ENCODE measurements around the gene WDR12. TPM values are rescaled to one million over a fixed set of nuclear protein-coding genes. Genes with fewer than 3 reads are reported as not detected.
"Not testable (repeated sequence)": the region's sequence is repeated elsewhere in the genome, so short reads cannot be mapped to it uniquely, and the experiment has no call there.

The WDR12 gene
- total RNA-seq (2014; rRNA removed; shearing (Covaris generic); ENCODE audit: low replicate concordance), result 70.9 and 76.4 TPM in 2 replicates

DNA sequence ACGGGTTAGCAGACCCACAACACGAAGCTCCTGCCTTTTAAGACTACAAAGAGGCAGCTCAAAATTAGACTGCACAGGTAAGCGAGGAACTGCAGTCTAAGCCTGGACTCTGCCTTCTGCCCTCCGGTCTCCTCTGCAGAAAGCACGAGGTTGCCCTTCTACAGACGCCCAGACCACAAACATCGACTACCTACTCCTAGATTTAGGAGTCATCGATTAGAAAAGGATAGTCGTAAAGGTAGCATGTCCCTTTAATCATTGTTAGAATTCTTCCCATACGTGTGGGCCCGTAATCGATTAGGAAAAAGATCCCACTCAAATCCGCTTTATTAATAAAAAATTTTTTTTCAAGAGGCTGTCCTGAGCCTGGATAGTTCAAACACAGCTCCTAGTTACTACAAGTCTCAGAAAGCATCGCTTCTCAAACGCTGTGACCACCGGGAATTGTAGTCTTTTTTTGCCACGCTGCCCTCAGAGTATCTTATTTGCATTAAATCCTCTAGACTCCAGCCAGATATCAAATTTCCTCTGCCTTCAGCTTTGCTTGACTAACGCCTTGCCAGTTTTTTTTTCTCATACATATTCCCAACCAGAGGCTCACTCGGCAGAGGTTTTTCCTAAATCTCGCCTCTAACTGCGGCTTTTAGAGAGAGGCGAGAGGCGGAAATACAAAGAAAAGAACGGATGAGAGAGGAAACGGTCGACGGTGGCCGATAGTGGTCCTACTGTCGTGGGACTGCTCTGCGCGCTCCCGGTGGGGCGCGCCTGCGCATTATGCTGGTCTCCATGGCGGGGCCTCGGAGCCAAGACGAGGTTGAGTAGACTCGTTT is at the start of gene WDR12, which contains the start of gene CARF:
Gene WDR12, minus strand, starts transcription at position 162 of the 830 bp plus-strand sequence. CDS start 197 bp downstream, outside the sequence.
Gene CARF, plus strand, starts transcription at position 764 of the 830 bp plus-strand sequence. CDS start 29,628 bp downstream, outside the sequence.
- peak; percentile 93 for DNase-seq (ENCODE audit: low read depth)
- in situ Hi-C loops (cut with HindIII; ENCODE audit: low pct_unique_long_range_greater_than_20kb, low sequenced_read_pairs), result no loop called here

DNA sequence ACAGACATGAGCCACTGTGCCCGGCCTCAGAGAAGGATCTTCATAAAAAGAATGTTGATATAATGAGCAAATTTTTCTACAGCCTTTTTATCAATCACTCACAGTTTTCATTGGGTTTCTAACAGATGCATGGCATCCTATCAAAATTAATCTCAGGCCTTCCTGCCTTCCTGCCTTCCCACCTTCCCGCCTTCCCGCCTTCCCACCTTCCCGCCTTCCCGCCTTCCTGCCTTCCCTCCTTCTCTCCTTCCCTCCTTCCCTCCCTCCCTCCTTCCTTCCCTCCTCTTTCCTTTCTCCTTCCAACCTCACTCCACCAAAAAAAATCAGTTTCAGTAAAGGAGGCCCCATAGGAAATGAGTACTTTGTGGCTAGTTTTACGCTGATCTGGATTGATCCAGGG is 49.1 kb upstream of the WDR12 start:
- DNase-seq (ENCODE audit: low read depth), result no peak
- in situ Hi-C loops (cut with HindIII; ENCODE audit: low pct_unique_long_range_greater_than_20kb, low sequenced_read_pairs), result no loop called here

DNA sequence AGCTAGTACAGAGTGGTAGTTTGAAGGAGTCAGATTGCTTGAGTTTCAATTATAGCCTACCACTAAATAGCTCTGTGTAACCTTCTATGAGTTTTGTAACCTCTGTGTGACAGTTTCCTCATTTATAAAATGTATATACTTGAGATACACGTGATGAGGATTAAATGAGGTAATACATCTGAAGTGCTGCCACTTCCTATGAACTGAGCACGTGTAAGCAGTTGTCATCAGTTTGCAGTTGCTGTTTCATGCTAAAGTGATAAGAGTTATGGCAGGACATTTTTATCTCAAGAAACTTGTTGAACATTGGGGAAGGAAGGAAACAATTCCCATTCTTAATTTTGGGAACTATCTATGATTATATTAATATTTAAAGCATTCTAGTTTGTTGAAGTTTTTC is 39.1 kb upstream of the WDR12 start:
- in situ Hi-C loops (cut with HindIII; ENCODE audit: low pct_unique_long_range_greater_than_20kb, low sequenced_read_pairs), result no loop called here
- no peak for DNase-seq (ENCODE audit: low read depth)

GRCh38 chr2:202949333-202949732 is 37.9 kb upstream of the WDR12 start:
- in situ Hi-C loops (cut with HindIII; ENCODE audit: low pct_unique_long_range_greater_than_20kb, low sequenced_read_pairs); DNase-seq (ENCODE audit: low read depth): not testable (repeated sequence)

DNA sequence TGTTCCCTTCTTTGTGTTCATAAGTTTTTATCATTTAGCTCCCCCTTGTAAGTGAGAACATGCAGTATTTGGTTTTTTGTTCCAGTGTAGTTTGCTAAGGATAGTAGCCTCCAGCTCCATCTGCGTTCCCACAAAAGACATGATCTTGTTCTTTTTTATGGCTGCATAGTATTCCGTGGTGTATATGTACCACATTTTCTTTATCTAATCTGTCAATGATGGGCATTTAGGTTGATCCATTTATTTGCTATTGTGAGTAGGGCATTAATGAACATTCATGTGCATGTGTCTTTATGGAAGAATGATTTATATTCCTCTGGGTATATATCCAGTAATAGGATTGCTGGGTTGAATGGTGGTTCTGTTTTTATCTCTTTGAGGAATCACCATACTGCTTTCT is 34.0 kb upstream of the WDR12 start:
- no peak for DNase-seq (ENCODE audit: low read depth)
- in situ Hi-C loops (cut with HindIII; ENCODE audit: low pct_unique_long_range_greater_than_20kb, low sequenced_read_pairs), result no loop called here

DNA sequence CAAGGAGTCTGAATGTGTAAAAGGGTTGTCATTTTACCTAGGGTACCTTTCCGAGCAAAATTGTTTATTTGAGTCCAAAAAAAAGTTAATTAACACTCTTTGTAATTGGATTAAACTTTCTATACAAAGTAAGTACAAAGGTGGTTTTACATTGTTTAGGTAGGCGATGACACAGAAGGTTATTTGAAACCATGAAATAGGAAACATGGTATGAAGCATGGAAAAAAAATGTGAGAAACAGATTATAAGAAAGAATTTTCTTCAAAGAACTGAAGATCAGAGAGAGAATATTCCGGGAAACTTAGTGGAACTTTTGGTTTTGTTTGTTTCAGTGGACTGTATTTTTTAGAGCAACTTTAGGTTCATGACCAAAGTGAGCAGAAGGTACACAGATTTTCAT is 33.3 kb upstream of the WDR12 start:
- no peak for DNase-seq (ENCODE audit: low read depth)
- in situ Hi-C loops (cut with HindIII; ENCODE audit: low pct_unique_long_range_greater_than_20kb, low sequenced_read_pairs), result no loop called here

GRCh38 chr2:202944408-202944807 is 32.9 kb upstream of the WDR12 start:
- peak; percentile 36 for DNase-seq (ENCODE audit: low read depth)
- in situ Hi-C loops (cut with HindIII; ENCODE audit: low pct_unique_long_range_greater_than_20kb, low sequenced_read_pairs), result no loop called here

DNA sequence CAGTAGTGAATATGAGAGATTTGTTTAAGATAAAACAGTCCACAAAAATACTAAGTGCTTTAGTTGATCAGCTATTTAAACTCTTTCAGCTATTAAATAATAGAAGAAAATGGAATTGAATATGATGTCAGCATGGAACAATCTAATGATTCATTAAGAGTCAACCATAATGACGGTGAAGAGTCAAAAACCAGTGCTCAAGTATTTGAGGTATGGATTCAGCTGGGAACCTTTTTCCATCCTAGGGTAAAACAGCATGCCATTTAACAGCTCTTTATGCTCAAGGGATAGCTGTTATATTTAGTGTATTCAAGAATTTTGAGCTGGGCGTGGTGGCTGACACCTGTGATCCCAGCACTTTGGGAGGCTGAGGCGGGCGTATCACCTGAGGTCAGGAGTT is 30.3 kb upstream of the WDR12 start:
- in situ Hi-C loops (cut with HindIII; ENCODE audit: low pct_unique_long_range_greater_than_20kb, low sequenced_read_pairs), result no loop called here
- DNase-seq (ENCODE audit: low read depth), result no peak

DNA sequence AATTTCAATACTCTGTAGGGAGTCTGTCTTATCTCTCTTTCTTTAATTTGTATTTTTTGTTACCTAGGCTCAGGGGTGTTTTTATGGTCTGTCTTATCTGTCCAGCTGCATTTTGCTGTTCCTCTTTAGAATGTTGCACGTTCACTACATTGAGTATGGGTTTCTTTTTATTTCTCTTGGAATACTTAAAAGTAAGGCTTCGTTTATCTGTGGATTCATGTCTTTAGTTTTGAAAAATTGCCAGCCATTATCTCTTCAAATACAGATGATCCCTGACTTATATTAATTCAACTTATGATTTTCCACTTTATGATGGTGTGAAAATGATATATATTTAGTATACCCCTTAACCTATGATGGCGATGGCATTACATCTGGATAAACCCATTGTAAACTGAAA is 27.5 kb upstream of the WDR12 start:
- in situ Hi-C loops (cut with HindIII; ENCODE audit: low pct_unique_long_range_greater_than_20kb, low sequenced_read_pairs), result no loop called here
- no peak for DNase-seq (ENCODE audit: low read depth)

DNA sequence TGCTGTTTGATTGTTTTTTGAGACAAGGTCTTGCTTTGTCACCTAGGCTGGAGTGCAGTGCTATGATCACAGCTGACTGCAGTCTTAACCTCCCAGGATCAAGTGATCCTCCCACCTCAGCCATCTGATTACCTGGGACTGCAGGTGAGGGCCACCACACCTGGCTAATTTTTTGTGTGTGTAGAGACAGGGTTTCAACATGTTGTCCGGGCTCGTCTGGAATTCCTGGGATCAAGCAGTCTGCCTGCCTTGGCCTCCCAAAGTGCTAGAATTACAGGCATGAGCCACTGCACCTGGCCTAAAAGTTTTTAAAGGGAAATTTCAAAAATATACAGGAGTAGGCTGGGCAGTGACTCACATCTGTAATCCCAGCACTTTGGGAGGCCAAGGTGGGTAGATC is 23.0 kb upstream of the WDR12 start:
- DNase-seq (ENCODE audit: low read depth), result no peak
- in situ Hi-C loops (cut with HindIII; ENCODE audit: low pct_unique_long_range_greater_than_20kb, low sequenced_read_pairs), result no loop called here

DNA sequence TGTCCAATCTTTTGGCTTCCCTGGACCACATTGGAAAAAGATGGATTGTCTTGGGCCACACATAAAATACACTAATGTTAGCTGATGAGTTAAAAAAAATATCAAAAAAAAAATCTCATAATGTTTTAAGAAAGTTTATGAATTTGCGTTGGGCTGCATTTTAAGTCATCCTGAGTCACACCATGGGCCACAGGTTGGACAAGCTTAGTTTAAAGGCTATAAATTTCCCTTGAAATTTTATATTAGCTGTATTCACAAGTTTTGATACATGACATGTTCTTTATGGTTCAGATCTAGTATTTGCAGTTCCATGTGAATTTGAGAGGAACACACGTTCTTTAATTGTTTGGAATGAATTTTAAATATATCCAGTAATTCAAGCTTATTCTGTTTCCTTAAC is 22.5 kb upstream of the WDR12 start:
- in situ Hi-C loops (cut with HindIII; ENCODE audit: low pct_unique_long_range_greater_than_20kb, low sequenced_read_pairs), result no loop called here
- no peak for DNase-seq (ENCODE audit: low read depth)

DNA sequence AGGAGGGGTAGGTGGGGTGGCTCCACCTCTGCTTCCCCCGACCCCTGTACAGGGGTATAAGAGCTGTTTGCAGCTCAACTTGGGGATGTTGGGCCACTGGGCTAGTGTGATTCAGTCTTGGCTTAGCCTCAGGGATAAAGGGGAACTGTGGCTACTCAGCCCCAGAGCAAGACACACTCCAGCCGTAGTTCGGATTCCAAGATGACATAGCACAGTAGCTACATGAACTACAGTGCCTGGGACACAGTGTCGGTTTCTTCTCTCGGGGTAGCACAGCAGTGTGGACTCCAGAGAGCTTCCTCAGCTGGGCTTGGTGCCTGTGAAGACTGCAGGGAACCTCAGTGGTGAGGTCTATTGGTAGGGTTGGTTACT is 21.7 kb upstream of the WDR12 start:
- DNase-seq (ENCODE audit: low read depth), result no peak
- in situ Hi-C loops (cut with HindIII; ENCODE audit: low pct_unique_long_range_greater_than_20kb, low sequenced_read_pairs), result no loop called here

GRCh38 chr2:202932425-202933138 is 21.1 kb upstream of the WDR12 start:
- in situ Hi-C loops (cut with HindIII; ENCODE audit: low pct_unique_long_range_greater_than_20kb, low sequenced_read_pairs), result no loop called here
- DNase-seq (ENCODE audit: low read depth), result no peak

DNA sequence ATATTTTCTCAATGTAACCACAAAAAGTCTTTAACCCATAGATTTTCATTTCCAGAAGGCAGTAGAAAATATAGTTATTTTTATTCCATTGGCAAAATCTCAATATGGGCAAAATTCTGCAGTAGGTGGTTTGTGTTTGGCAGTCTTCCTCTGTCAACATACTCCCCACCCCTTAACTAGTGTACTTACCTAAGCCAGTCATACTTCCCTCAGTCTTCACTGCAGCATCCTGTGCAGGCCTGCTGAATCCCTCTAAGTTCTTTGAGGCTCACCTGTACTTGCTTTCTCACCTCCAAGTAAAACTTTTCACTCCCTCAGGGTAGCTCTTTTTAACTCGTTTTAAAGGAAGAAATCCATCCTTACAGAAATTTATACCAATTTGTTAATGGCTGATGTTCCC is 7.4 kb upstream of the WDR12 start:
- DNase-seq (ENCODE audit: low read depth), result no peak
- in situ Hi-C loops (cut with HindIII; ENCODE audit: low pct_unique_long_range_greater_than_20kb, low sequenced_read_pairs), result no loop called here

GRCh38 chr2:202912342-202913201 is 1.1 kb upstream of the WDR12 start:
- peak; percentile 64 for DNase-seq (ENCODE audit: low read depth)
- in situ Hi-C loops (cut with HindIII; ENCODE audit: low pct_unique_long_range_greater_than_20kb, low sequenced_read_pairs), result not testable (repeated sequence)

- in situ Hi-C loops (cut with HindIII; ENCODE audit: low pct_unique_long_range_greater_than_20kb, low sequenced_read_pairs), result no loop called here
These were observed 316 bp downstream of the WDR12 start for GRCh38 chr2:202911203-202911511.

GRCh38 chr2:202910698-202911097 is 775 bp downstream of the WDR12 start:
- no peak for DNase-seq (ENCODE audit: low read depth)
- in situ Hi-C loops (cut with HindIII; ENCODE audit: low pct_unique_long_range_greater_than_20kb, low sequenced_read_pairs), result no loop called here

More at GRCh38 chr2:202911203-202911511, 316 bp downstream of the WDR12 start:
- DNase-seq (ENCODE audit: low read depth), result no peak

- DNase-seq (ENCODE audit: low read depth); in situ Hi-C loops (cut with HindIII; ENCODE audit: low pct_unique_long_range_greater_than_20kb, low sequenced_read_pairs): not testable (repeated sequence)
These were observed 1.2 kb downstream of the WDR12 start for GRCh38 chr2:202910250-202910649.
